IPS-NIHi11 (cell line): ENCODE measurements around the gene CYP21A2.
"Not testable (repeated sequence)": the region's sequence is repeated elsewhere in the genome, so short reads cannot be mapped to it uniquely, and the experiment has no call there.

Source experiments
- DNase-seq: peaks from one replicate; pipeline ENCODE4 v3.0.0; 2012; ENCODE audit warnings: mixed read lengths, low spot score

Gene CYP21A2

GRCh38 chr6:32037598-32038524, at the start of gene CYP21A2:
Gene CYP21A2, plus strand, starts transcription at chr6:32038415. Its CDS starts 8 bp downstream, at chr6:32038423.
- DNase-seq, result not testable (repeated sequence)

GRCh38 chr6:31989363-31989762, 48.9 kb upstream of the CYP21A2 start:
- not testable (repeated sequence) for DNase-seq

GRCh38 chr6:31994421-31994820, 43.8 kb upstream of the CYP21A2 start:
- not testable (repeated sequence) for DNase-seq

GRCh38 chr6:31996385-31996784, 41.8 kb upstream of the CYP21A2 start:
- not testable (repeated sequence) for DNase-seq

GRCh38 chr6:32002546-32003268, 35.5 kb upstream of the CYP21A2 start:
- not testable (repeated sequence) for DNase-seq

DNA sequence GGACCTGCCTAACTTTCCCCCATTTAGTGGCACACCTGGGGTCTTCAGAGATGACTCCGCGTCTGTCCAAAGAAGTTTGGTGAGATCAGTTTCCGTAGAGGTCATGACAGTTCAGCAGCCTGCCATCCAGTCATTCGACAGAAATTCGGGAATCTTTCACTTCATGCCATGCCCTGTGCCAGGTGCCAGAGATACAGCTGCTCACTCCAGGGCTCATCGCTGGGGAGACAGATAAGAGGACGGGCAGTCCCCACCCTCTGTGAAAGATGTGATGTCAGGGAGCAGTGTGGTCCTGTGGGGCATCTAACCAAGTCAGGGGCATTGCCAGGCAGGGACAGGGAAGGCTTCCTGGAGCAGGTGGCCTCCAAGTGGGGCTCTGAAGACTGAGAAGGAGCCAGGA, 34.9 kb upstream of the CYP21A2 start:
- DNase-seq, result not testable (repeated sequence)

- DNase-seq, result not testable (repeated sequence)
These were observed 33.8 kb upstream of the CYP21A2 start for GRCh38 chr6:32004393-32004792.

GRCh38 chr6:32004864-32005537, 33.2 kb upstream of the CYP21A2 start:
- DNase-seq, result not testable (repeated sequence)

GRCh38 chr6:32005538-32005880, 32.7 kb upstream of the CYP21A2 start:
- not testable (repeated sequence) for DNase-seq

DNA sequence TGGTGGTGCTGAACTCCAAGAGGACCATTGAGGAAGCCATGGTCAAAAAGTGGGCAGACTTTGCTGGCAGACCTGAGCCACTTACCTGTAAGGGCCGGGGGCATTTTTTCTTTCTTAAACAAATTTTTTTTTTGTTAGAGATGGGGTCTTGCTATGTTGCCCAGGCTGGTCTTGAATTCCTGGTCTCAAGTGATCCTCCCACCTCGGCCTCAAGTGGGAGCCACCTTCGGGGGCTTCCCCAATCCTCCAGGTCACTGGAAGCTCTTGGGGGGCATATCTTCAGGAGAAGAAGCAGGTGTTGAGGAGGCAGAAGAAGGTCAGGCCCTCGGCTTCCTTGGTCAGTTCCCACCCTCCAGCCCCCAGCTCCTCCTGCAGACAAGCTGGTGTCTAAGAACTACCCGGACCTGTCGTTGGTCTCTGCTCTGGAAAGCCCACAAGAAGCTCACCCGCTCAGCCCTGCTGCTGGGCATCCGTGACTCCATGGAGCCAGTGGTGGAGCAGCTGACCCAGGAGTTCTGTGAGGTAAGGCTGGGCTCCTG, 32.2 kb upstream of the CYP21A2 start:
- not testable (repeated sequence) for DNase-seq

- DNase-seq, result not testable (repeated sequence)
These were observed 31.1 kb upstream of the CYP21A2 start for GRCh38 chr6:32007086-32007485.

- DNase-seq, result not testable (repeated sequence)
These were observed 30.2 kb upstream of the CYP21A2 start for GRCh38 chr6:32008037-32008436.

GRCh38 chr6:32008616-32009015, 29.6 kb upstream of the CYP21A2 start:
- DNase-seq, result not testable (repeated sequence)

GRCh38 chr6:32009537-32009936, 28.7 kb upstream of the CYP21A2 start:
- not testable (repeated sequence) for DNase-seq

DNA sequence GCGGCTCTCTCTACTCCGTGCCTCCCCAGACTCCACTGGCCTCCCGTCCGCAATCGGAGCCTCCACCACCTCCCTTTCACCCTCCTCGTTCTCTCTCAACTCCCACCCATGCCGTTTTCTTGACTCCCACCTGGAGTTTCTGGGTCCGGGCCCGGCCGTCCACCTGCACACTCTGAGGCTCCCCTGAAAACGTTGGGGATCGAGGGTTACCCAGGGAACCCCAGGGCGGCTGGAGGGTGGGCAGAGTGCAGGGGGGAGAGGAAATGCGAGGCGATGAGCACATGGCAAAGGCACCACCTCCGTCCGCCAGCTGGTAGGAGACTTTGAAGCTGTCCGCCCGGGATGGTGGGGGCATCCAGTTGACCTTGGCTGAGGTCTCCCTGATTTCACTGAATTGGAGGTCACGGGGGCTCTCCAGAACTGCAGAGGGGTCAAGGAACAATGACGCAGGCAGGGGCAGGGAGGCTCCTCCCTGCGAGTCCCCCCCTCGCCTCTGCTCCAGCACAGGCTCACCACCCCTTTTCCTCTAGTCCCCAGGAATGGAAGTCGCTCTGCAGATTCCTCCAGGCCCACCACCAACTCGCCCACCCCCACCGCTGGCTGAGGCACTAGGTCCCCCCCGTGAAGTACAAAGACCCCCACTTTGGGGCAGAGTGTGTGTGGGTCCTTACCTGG, 27.2 kb upstream of the CYP21A2 start:
- DNase-seq, result not testable (repeated sequence)

GRCh38 chr6:32012941-32013617, 25.1 kb upstream of the CYP21A2 start:
- not testable (repeated sequence) for DNase-seq

DNA sequence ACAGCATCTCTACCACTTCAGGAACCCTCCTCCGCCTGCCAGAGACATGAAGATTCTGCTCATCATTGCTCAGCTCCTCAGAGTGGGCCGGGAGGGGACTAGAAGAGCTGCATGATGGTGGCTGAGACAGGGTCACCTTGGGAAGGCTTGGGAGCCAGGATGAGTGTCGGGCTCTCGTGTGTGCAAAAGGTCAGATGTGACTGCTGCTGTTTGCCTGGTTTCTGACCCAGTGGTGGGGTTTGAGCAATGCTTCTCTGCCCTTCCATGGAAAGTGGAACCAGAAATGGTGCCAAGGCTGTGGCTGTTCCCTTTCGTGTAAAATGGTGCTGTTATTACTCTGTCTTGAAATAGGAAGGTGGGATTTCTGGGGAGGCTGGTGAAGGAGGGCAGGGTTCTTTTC, 24.5 kb upstream of the CYP21A2 start:
- DNase-seq, result not testable (repeated sequence)

DNA sequence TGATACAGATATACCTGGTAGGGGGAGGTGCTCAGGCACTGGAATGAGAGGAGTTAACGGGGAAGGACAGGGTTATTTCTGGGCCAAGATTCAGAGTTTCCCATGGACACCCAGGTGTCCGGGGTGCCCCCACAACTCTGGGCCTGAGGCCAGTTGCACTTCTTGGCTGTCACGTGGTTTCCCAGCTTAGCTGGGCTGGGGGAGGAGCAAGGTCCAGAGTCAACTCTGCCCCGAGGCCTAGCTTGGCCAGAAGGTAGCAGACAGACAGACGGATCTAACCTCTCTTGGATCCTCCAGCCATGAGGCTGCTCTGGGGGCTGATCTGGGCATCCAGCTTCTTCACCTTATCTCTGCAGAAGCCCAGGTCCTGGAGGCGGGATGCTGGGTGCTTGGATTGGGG, 23.7 kb upstream of the CYP21A2 start, which contains the start of gene C4B:
Gene C4B (plus strand): TSS at position 249 of the 400 bp plus-strand sequence. CDS start 51 bp downstream, at position 300.
- DNase-seq, result not testable (repeated sequence)

DNA sequence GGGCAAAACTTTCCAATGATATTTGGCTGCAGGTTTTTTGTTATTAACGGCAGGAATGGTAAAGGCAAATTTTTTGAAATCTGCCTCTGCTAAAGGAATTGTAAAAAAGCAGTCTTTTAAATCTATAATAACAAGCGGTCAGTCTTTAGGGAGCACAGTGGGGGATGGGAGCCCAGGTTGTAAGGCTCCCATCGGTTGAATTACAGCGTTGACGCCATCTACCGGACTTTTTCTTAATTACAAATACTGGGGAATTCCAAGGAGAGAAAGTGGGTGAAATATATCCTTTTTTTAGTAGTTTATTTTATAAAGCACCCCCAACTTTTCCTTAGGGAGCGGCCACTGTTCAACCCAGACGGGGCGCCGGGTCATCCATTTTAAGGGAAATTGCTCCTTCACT, 16.1 kb upstream of the CYP21A2 start:
- not testable (repeated sequence) for DNase-seq

DNA sequence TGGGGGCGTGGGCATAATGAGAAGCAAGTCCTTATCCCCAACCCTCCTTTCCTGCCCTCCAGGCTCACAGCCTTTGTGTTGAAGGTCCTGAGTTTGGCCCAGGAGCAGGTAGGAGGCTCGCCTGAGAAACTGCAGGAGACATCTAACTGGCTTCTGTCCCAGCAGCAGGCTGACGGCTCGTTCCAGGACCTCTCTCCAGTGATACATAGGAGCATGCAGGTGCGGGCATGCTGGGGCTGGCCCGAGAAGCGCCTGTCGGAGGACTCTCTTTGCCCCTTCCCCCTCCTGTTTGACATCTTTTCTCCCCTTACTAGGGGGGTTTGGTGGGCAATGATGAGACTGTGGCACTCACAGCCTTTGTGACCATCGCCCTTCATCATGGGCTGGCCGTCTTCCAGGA, 9.6 kb upstream of the CYP21A2 start:
- not testable (repeated sequence) for DNase-seq

- DNase-seq, result not testable (repeated sequence)
These were observed 8.7 kb upstream of the CYP21A2 start for GRCh38 chr6:32029553-32029952.
